ENCODE measurements around the gene COMMD2.

DNA sequence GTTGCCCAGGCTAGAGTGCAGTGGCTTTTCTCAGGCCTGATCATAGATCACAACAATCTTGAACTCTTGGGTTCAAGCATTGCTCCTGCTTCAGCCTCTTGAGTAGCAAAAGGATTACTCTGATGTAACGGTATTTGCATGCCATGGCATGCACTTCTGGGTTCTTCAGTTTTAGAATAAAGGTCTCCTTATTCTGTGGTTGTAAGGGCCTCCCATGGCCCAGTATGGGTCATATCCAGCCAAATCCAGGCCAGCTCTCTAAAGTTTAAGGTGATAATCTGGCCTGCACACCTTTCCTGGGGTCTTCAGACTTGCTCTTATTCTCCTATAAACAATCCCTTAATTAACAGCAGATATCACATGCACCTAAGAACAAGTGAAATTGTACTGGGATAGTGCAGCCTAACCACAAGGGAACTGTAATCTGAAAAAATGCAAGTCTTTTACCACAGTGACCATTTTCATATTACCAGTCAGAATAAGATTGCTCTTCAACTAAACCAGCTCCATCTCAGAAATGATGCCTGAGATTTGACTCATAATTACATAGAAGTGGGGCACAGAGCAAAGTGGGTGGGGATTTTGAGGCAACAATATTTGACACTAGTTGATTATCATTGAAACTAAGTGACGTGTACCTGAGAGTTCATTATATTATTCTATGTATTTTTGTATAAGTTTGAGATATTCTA is 25.4 kb downstream of the COMMD2 start:
- TF ChIP-seq, protein P1, sequence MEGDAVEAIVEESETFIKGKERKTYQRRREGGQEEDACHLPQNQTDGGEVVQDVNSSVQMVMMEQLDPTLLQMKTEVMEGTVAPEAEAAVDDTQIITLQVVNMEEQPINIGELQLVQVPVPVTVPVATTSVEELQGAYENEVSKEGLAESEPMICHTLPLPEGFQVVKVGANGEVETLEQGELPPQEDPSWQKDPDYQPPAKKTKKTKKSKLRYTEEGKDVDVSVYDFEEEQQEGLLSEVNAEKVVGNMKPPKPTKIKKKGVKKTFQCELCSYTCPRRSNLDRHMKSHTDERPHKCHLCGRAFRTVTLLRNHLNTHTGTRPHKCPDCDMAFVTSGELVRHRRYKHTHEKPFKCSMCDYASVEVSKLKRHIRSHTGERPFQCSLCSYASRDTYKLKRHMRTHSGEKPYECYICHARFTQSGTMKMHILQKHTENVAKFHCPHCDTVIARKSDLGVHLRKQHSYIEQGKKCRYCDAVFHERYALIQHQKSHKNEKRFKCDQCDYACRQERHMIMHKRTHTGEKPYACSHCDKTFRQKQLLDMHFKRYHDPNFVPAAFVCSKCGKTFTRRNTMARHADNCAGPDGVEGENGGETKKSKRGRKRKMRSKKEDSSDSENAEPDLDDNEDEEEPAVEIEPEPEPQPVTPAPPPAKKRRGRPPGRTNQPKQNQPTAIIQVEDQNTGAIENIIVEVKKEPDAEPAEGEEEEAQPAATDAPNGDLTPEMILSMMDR (conservative IDR thresholded peaks at IDR 0.05; ENCODE audit: low read depth, low read length), result no peak
- no peak for TF ChIP-seq POLR2A (IDR thresholded peaks at IDR 0.05; ENCODE audit: low read depth, low read length)
- TF ChIP-seq, protein P2, sequence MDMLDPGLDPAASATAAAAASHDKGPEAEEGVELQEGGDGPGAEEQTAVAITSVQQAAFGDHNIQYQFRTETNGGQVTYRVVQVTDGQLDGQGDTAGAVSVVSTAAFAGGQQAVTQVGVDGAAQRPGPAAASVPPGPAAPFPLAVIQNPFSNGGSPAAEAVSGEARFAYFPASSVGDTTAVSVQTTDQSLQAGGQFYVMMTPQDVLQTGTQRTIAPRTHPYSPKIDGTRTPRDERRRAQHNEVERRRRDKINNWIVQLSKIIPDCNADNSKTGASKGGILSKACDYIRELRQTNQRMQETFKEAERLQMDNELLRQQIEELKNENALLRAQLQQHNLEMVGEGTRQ (IDR thresholded peaks at IDR 0.05; ENCODE audit: low read depth, low read length), result no peak
- no peak for TF ChIP-seq FOS (IDR thresholded peaks at IDR 0.05; ENCODE audit: low read depth, low read length)
- TF ChIP-seq MAZ (IDR thresholded peaks at IDR 0.05; ENCODE audit: borderline replicate concordance, low read depth, low read length), result no peak
- no peak for TF ChIP-seq CEBPB (IDR thresholded peaks at IDR 0.05; ENCODE audit: low read depth, low read length)
- TF ChIP-seq RFX5 (IDR thresholded peaks at IDR 0.05; ENCODE audit: low read depth, low read length), result no peak

All from IMR-90 (cell line).